Choroid plexus epithelial cell (primary cell): ENCODE results near the gene GEMIN4.
A peak's percentile ranks its signal among the peaks of the same experiment; 100 is the strongest.

Experiments used
- DNase-seq: peaks from one replicate; pipeline ENCODE4 v3.0.0-alpha.2; 2010; ENCODE audit warnings: low read depth
- H3K4me3 ChIP-seq: 2 replicates; pipeline ENCODE4 v1.5.1; 2011; ENCODE audit warnings: low read depth, mild to moderate bottlenecking, control low read depth, low read length, moderate library complexity
- CTCF ChIP-seq: conservative IDR thresholded peaks from 2 replicates; pipeline ENCODE4 v1.5.1; 2011; ENCODE audit warnings: low read depth, mild to moderate bottlenecking, control low read depth, inconsistent platforms, low read length, moderate library complexity

GEMIN4 gene

GRCh38 chr17:726271-726919 lies 25.7 kb downstream of the GEMIN4 start:
- TF ChIP-seq CTCF = no peak
- no peak overlapping the region for H3K4me3 ChIP-seq
- peak; percentile 32 for DNase-seq

- no peak for DNase-seq
- H3K4me3 ChIP-seq = no peak overlapping the region
- TF ChIP-seq CTCF = no peak
Observed at GRCh38 chr17:725746-726145, 26.3 kb downstream of the GEMIN4 start.

DNA sequence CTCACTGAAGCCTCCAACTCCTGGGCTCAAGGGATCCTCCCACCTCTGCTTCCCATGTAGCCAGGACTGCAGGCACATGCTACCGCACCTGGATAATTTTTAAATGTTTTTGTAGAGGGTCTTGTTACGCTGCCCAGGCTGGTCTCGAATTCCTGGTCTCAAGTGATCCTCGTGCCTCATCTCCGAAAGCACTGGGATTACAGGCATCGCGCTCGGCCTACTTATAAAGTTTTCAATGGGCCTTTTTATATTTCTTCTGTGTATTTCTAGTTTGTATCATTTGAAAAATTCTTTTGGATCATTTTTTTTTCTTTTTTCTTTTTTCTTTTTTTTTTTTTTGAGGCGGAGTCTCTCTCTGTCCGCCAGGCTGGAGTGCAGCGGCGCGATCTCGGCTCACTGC lies 27.0 kb downstream of the GEMIN4 start:
- H3K4me3 ChIP-seq = no peak overlapping the region
- no peak for DNase-seq

DNA sequence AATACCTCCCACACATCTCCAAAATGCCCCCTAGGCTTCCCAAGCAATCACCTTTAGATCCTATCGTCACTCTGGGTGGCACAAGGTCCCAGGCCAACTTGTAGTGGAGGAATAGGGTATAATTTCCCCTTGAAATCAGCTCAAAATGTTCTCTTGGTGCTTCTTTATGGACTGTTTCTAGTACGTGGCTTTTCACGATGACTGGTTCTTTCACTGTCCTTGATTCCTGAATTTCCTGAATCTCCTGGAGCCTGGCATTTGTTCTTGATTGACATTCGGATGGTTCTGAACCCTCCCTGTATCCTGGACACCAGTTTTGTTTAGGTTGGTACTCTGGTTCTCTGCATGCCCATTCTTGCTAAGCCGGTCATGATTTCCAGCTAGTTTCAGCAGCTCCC lies 30.5 kb downstream of the GEMIN4 start:
- TF ChIP-seq CTCF = no peak
- H3K4me3 ChIP-seq = no peak overlapping the region
- no peak for DNase-seq

More for the DNA sequence above, 27.0 kb downstream of the GEMIN4 start:
- TF ChIP-seq CTCF = no peak

- no peak for DNase-seq
- H3K4me3 ChIP-seq = no peak overlapping the region
- TF ChIP-seq CTCF = no peak
Observed at GRCh38 chr17:720706-721539, 31.1 kb downstream of the GEMIN4 start.

- no peak for DNase-seq
- TF ChIP-seq CTCF = no peak
- H3K4me3 ChIP-seq = no peak overlapping the region
Observed at GRCh38 chr17:718075-718474, 34.0 kb downstream of the GEMIN4 start.
